NT2/D1 (cell line): ENCODE data around the gene FGD5.

Experiments used
- DNase-seq: peaks from one replicate; pipeline ENCODE4 v3.0.0-alpha.2; 2011; ENCODE audit warnings: low read depth, low spot score
- H3K27me3 ChIP-seq: 2 replicates; pipeline ENCODE4 v1.6.0; 2011; ENCODE audit warnings: mild to moderate bottlenecking; ENCODE audit not compliant: insufficient read length, insufficient read depth
- H3K36me3 ChIP-seq: 2 replicates; pipeline ENCODE4 v1.6.1; 2011; ENCODE audit warnings: mild to moderate bottlenecking, low read length, mixed read lengths; ENCODE audit not compliant: insufficient read depth, insufficient read length
- H3K4me1 ChIP-seq: 2 replicates; pipeline ENCODE4 v1.5.1; 2011; ENCODE audit not compliant: insufficient read depth, insufficient read length
- H3K4me3 ChIP-seq: 2 replicates; pipeline ENCODE4 v1.5.1; 2011; ENCODE audit warnings: low read depth; ENCODE audit not compliant: insufficient read length
- H3K9ac ChIP-seq: 2 replicates; pipeline ENCODE4 v1.6.0; 2011; ENCODE audit warnings: low read depth; ENCODE audit not compliant: insufficient read length
- H3K9me3 ChIP-seq: 2 replicates; pipeline ENCODE4 v1.5.1; 2011; ENCODE audit warnings: mild to moderate bottlenecking, low read length; ENCODE audit not compliant: insufficient read depth
- SUZ12 ChIP-seq: IDR thresholded peaks from 2 replicates; pipeline ENCODE4 v1.6.1; 2011; ENCODE audit not compliant: insufficient read length, insufficient read depth; ENCODE audit errors: extremely low read depth
- YY1 ChIP-seq: IDR thresholded peaks from 2 replicates; pipeline ENCODE4 v1.6.1; 2011; ENCODE audit not compliant: insufficient read length, insufficient read depth
- ZNF274 ChIP-seq: IDR thresholded peaks from 2 replicates; pipeline ENCODE4 v1.6.1; 2011; ENCODE audit warnings: mild to moderate bottlenecking, low read depth, low read length

The FGD5 gene

DNA sequence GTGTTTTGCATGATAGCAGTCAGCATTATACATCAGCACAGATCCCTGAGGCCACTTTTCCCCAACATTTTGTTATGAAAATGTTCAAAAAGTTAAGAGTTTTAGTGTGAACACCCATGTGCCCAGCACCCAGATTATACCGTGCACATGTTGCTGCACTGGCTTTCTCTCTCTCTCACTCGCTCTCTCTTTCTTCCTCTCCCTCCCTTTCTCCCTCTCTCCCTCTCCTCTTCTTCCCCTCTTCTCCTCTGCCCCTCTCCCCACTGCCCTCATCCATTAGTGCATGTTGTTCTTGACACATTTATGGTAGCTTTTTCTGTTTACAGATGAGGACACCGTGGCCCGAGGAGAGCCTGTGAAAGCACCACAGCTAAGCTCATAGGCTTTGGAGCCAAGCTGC lies 7.3 kb downstream of the FGD5 start:
- Histone ChIP-seq H3K9ac (no peak overlapping the region), H3K36me3 (peaks cover 12% of the 10 kb centered on the region), H3K9me3 (no peaks in the 10 kb centered on the region), H3K27me3 (no peaks in the 10 kb centered on the region), H3K4me3 (no peak overlapping the region), H3K4me1 (peaks cover 2% of the 10 kb centered on the region)
- no peak for DNase-seq
- no peak for TF ChIP-seq YY1
- TF ChIP-seq SUZ12 = no peak
- TF ChIP-seq ZNF274 = no peak

DNA sequence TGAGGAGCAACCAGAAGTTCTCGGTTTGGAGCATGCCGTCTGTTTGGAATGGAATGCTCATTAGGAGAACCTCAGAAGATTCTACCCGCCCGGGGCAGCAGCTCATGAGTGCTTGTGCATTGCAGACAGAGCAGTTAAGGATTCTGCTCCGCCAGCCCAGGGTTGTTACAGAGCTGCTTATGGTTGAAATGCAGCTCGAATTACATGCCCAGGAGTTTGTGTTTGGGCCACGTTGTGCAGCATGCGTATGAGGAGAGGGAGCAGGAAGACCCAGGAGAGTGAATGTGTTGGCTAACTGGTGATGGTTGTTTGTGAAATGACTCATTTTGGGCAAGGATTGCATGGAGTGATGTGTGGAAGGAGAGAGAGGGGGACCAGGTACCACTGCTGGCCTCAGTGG lies 9.0 kb downstream of the FGD5 start:
- no peaks in the 10 kb centered on the region for H3K9me3 ChIP-seq
- DNase-seq = no peak
- TF ChIP-seq YY1 (no peak), ZNF274 (no peak), SUZ12 (no peak)
- H3K9ac ChIP-seq = no peak overlapping the region
- H3K4me1 ChIP-seq = peaks cover 2% of the 10 kb centered on the region
- no peaks in the 10 kb centered on the region for H3K27me3 ChIP-seq
- no peak overlapping the region for H3K4me3 ChIP-seq
- H3K36me3 ChIP-seq = peaks cover 6% of the 10 kb centered on the region

DNA sequence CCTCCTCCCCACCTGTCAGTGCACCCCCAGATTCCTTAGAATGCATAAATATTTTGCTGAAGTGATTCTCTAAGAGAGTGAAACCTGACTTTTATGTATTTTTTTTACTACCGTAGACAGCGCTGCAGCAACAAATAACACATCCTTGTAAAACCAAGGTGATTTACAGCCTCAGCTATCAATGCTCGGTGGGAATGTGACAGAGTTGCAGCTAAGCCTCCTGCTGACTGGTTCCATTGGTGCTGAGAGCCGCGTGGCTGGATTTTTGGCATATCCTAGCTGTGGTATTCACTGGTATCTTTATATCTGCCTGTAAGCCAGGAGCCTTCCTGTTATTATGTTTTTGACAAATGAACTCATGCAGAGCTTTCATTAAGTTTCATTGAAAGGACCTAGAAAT lies 11.0 kb downstream of the FGD5 start:
- no peak overlapping the region for H3K9ac ChIP-seq
- H3K27me3 ChIP-seq = no peaks in the 10 kb centered on the region
- H3K4me3 ChIP-seq = no peak overlapping the region
- no peak for DNase-seq
- H3K9me3 ChIP-seq = no peaks in the 10 kb centered on the region
- H3K36me3 ChIP-seq = peaks cover 6% of the 10 kb centered on the region
- no peak for TF ChIP-seq YY1
- TF ChIP-seq SUZ12 = no peak
- no peaks in the 10 kb centered on the region for H3K4me1 ChIP-seq

DNA sequence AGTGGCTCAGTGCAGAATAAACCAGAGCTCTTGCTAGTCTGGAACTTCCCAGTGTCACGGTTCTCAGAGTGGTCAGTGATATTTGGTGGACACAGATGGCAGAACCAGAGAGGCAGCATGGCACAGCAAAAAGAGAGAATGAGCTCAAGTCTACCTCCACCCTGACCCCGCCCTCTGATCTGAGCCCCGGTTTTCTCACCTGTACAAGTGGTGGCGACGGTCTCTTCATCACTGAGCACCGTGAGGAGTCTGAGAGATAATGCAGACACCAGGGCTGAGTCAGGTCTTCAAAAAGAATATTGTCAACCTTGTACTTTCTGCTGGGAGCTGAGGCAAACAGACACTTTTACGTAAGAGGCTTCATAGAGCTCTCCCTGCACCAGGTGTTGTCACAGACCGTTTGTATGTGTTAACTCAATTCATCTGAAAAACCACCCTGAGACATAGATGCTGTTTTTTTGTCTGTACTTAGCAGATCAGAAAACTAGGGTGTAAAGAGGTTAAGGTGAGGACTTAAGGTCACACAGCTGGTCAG lies 13.2 kb downstream of the FGD5 start:
- Histone ChIP-seq H3K4me1 (no peaks in the 10 kb centered on the region), H3K9ac (no peak overlapping the region), H3K27me3 (no peaks in the 10 kb centered on the region), H3K4me3 (no peak overlapping the region), H3K36me3 (no peaks in the 10 kb centered on the region), H3K9me3 (no peaks in the 10 kb centered on the region)
- no peak for DNase-seq
- no peak for TF ChIP-seq YY1
- no peak for TF ChIP-seq SUZ12
- TF ChIP-seq ZNF274 = no peak

DNA sequence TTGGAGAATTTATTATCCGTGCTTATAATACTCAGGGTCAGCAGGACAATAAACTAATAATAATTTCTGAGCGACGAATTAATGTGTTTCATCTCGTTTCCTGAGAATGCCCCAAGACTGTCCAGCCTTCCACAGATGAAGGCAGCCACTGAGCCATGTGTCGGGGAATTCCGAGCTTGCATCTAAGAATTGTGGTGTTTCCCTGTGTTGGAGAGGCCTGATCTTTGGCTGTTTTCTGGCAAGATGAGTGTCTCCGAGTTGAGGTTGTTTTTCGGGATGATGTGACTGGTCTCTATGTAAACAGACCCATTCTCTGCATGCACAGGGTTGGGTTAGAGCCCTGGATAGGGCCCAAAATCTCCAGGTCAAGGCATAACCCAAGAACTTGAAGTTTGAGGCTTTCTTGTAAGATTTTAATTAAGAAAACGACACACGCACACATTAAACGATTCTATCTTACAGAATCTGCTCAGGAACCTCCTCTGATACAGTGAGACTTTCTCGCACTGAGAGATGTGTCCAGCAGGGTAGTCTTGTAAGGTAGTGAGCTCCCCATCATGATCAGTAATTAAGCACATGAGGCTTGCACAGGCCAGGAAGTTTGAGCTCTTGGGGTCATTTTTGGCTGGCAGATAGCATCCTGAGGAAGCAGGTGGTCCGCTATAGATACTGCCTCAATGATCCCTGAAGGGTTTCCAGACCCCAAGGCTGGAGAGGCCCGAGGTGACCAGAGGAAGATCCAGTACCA lies 14.4 kb downstream of the FGD5 start:
- DNase-seq = no peak
- no peaks in the 10 kb centered on the region for H3K9me3 ChIP-seq
- H3K27me3 ChIP-seq = no peaks in the 10 kb centered on the region
- TF ChIP-seq SUZ12 (no peak), ZNF274 (no peak), YY1 (no peak)
- H3K4me1 ChIP-seq = peaks cover 4% of the 10 kb centered on the region
- H3K9ac ChIP-seq = no peak overlapping the region
- H3K4me3 ChIP-seq = no peak overlapping the region
- no peaks in the 10 kb centered on the region for H3K36me3 ChIP-seq

DNA sequence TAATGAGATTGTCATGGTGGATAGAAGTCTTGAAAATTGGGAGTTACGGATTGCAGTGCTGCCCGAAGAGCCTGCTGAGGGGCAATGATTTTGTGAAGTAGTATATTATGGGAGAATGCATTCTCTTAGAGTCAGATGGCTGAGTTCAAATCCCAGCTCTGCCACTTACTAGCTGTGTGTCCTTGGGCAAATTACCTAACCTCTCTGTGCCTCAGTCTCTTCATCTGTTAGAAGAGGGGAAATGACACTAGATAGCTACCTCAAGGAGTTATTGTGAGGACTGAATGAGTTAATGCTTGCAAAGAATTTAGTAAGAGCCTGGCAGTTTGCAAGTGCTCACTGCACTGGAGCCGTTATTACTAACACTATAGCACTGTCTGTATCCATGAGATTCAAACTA lies 15.4 kb downstream of the FGD5 start:
- Histone ChIP-seq H3K9ac (no peak overlapping the region), H3K36me3 (no peaks in the 10 kb centered on the region), H3K9me3 (no peaks in the 10 kb centered on the region), H3K4me1 (peaks cover 7% of the 10 kb centered on the region), H3K4me3 (no peak overlapping the region), H3K27me3 (no peaks in the 10 kb centered on the region)
- TF ChIP-seq ZNF274 (no peak), SUZ12 (no peak), YY1 (no peak)
- DNase-seq = no peak

DNA sequence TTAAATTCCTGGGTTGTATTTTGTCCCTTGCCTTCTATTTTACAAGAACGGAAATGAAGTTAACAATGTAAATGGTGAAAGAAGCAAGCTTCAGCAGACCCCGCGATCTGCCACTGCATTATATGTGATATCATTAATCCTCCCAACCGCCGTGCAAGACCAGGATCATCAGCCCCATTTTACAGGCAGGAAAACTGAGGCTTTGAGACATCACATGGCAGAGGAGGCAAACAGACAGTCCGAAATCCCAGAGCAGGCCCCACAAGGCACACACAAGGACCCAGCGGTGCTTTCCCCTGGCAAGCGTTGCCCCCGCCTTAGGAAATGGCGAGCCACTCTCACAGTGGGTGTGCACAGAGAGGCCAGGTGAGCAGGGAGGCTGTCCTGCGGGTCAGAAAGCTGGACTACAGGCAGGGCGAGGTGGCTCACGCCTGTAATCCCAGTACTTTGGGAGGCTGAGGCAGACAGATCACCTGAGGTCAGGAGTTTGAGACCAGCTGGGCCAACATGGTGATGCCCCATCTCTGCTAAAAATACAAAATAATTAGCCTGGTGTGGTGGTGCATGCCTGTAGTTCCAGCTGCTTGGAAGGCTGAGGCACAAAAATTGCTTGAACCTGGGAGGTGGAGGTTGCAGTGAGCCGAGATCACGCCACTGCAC lies 16.2 kb downstream of the FGD5 start:
- Histone ChIP-seq H3K9ac (no peak overlapping the region), H3K4me1 (peaks cover 8% of the 10 kb centered on the region), H3K27me3 (no peaks in the 10 kb centered on the region), H3K9me3 (no peaks in the 10 kb centered on the region), H3K36me3 (no peaks in the 10 kb centered on the region), H3K4me3 (no peak overlapping the region)
- TF ChIP-seq SUZ12 = no peak
- TF ChIP-seq YY1 = no peak
- TF ChIP-seq ZNF274 = no peak
- DNase-seq = no peak
